Fibroblast of lung (primary cell): ENCODE results near the gene COL4A2. TPM values are rescaled to one million over a fixed set of nuclear protein-coding genes. Genes with fewer than 3 reads are reported as not detected.

Experiments
- DNase-seq, 2 donors: peaks; one replicate each; pipeline versions ENCODE4 v3.0.0 to v3.0.0-alpha.2; 2010; ENCODE audit warnings: low read depth in 2 of 2
- H2AFZ ChIP-seq: 2 replicates; pipeline ENCODE4 v1.5.1; 2012; ENCODE audit warnings: low read length, control low read depth, inconsistent platforms
- H3K27ac ChIP-seq: 2 replicates; pipeline ENCODE4 v1.5.1; 2011; ENCODE audit warnings: low read length, control low read depth; ENCODE audit not compliant: insufficient read depth
- H3K27me3 ChIP-seq: 2 replicates; pipeline ENCODE4 v1.5.1; 2011; ENCODE audit warnings: mild to moderate bottlenecking, low read length; ENCODE audit not compliant: control insufficient read depth, insufficient read depth
- H3K36me3 ChIP-seq: 2 replicates; pipeline ENCODE4 v1.5.1; 2011; ENCODE audit warnings: low read length; ENCODE audit not compliant: control insufficient read depth, insufficient read depth
- H3K4me1 ChIP-seq: 2 replicates; pipeline ENCODE4 v1.5.1; 2011; ENCODE audit warnings: low read length; ENCODE audit not compliant: control insufficient read depth, insufficient read depth; ENCODE audit errors: extremely low read depth
- H3K4me2 ChIP-seq: 2 replicates; pipeline ENCODE4 v1.5.1; 2011; ENCODE audit warnings: low read length, control low read depth; ENCODE audit not compliant: insufficient read depth; ENCODE audit errors: extremely low read depth
- H3K4me3 ChIP-seq, 4 experiments: fragments of 200-600 bp in 1 of 4; sonication (generic) in 1 of 4; replicated peaks in 1 of 4; 2 replicates each; pipeline ENCODE4 v1.5.1; 2011 to 2016; ENCODE audit warnings: low read length in 4 of 4, low read depth in 3 of 4, mild to moderate bottlenecking in 3 of 4, control low read depth in 2 of 4, inconsistent platforms in 1 of 4, mixed read lengths in 1 of 4; ENCODE audit not compliant: insufficient read depth in 1 of 4; ENCODE audit errors: control extremely low read depth in 1 of 4
- H3K79me2 ChIP-seq: 2 replicates; pipeline ENCODE4 v1.5.1; 2012; ENCODE audit warnings: mild to moderate bottlenecking, low read length, inconsistent platforms; ENCODE audit not compliant: control insufficient read depth, insufficient read depth
- H3K9ac ChIP-seq: 2 replicates; pipeline ENCODE4 v1.5.1; 2011; ENCODE audit warnings: mild to moderate bottlenecking, low read length, control low read depth; ENCODE audit not compliant: insufficient read depth
- H3K9me3 ChIP-seq: 2 replicates; pipeline ENCODE4 v1.5.1; 2012; ENCODE audit warnings: low read depth, low read length; ENCODE audit not compliant: control insufficient read depth, insufficient read depth
- H4K20me1 ChIP-seq: 2 replicates; pipeline ENCODE4 v1.5.1; 2011; ENCODE audit warnings: low read length; ENCODE audit not compliant: control insufficient read depth, insufficient read depth; ENCODE audit errors: extremely low read depth
- CTCF ChIP-seq, 2 donors: IDR thresholded peaks in 1 of 2; conservative IDR thresholded peaks in 1 of 2; 1 replicate in 1 of 2; 2 replicates in 1 of 2; pipeline ENCODE4 v1.5.1; 2011 to 2012; ENCODE audit warnings: low read length in 2 of 2, control low read depth in 1 of 2, inconsistent platforms in 1 of 2, low read depth in 1 of 2, mild to moderate bottlenecking in 1 of 2
- EZH2 ChIP-seq: IDR thresholded peaks from 2 replicates; pipeline ENCODE4 v1.5.1; 2012; ENCODE audit warnings: low read length, control low read depth, mild to moderate bottlenecking; ENCODE audit errors: missing control alignments
- polyA plus RNA-seq, 2 donors: library from polyadenylated mRNA; depleted of rRNA in 1 of 2; stranded (reverse) in 1 of 2; unstranded in 1 of 2; fragments of >200 nt; gene quantifications; 2 replicates each; pipeline ENCODE4 v1.2.1, GENCODE V29; 2011 to 2012; ENCODE audit warnings: missing spikeins in 1 of 2
- total RNA-seq: library from RNA; depleted of rRNA; stranded (reverse); fragments of >200 nt; gene quantifications from 2 replicates; pipeline ENCODE4 v1.2.1, GENCODE V29; 2014

The COL4A2 gene
- total and polyA plus RNA-seq, 2 donors (not counting 1 experiment from before 2014, with no cell fraction given): 93.1 to 463 TPM

GRCh38 chr13:110425444-110425780 lies 118.3 kb downstream of the COL4A2 start:
- no peak for TF ChIP-seq EZH2
- no peak for TF ChIP-seq CTCF (conservative IDR thresholded peaks at IDR 0.05 in 1 of 2, IDR thresholded peaks at IDR 0.05 in 1 of 2; ENCODE audit: low read depth in 1 of 2, low read length in 2 of 2)
- no peak overlapping the region for H3K4me3 ChIP-seq
- peak; percentile 40 to 90 for DNase-seq
- H2AFZ ChIP-seq: no peak overlapping the region
- no peaks in the 10 kb centered on the region for H4K20me1 ChIP-seq
- no peaks in the 10 kb centered on the region for H3K27me3 ChIP-seq
- no peaks in the 10 kb centered on the region for H3K9me3 ChIP-seq
- H3K27ac ChIP-seq: no peak overlapping the region
- peaks cover 3% of the 10 kb centered on the region for H3K36me3 ChIP-seq
- H3K4me1 ChIP-seq: peaks cover 25% of the 10 kb centered on the region
- no peak overlapping the region for H3K4me2 ChIP-seq
- no peaks in the 10 kb centered on the region for H3K79me2 ChIP-seq
- no peak overlapping the region for H3K9ac ChIP-seq

GRCh38 chr13:110426735-110427134 lies 119.7 kb downstream of the COL4A2 start:
- no peak overlapping the region for H2AFZ ChIP-seq
- no peak for TF ChIP-seq CTCF (conservative IDR thresholded peaks at IDR 0.05 in 1 of 2, IDR thresholded peaks at IDR 0.05 in 1 of 2; ENCODE audit: low read depth in 1 of 2, low read length in 2 of 2)
- TF ChIP-seq EZH2: no peak
- H3K27ac ChIP-seq: no peak overlapping the region
- no peak overlapping the region for H3K4me3 ChIP-seq
- no peak overlapping the region for H3K9ac ChIP-seq
- H3K4me2 ChIP-seq: no peak overlapping the region
- no peaks in the 10 kb centered on the region for H3K9me3 ChIP-seq
- H3K36me3 ChIP-seq: peaks cover 8% of the 10 kb centered on the region
- no peaks in the 10 kb centered on the region for H3K27me3 ChIP-seq
- no peak for DNase-seq
- H3K4me1 ChIP-seq: peaks cover 14% of the 10 kb centered on the region
- no peaks in the 10 kb centered on the region for H4K20me1 ChIP-seq
- no peaks in the 10 kb centered on the region for H3K79me2 ChIP-seq

- Histone ChIP-seq H3K4me2 (no peak overlapping the region), H3K4me3 (no peak overlapping the region), H3K27ac (no peak overlapping the region), H3K4me1 (peaks cover 14% of the 10 kb centered on the region), H3K9me3 (no peaks in the 10 kb centered on the region), H4K20me1 (no peaks in the 10 kb centered on the region), H2AFZ (no peak overlapping the region), H3K9ac (no peak overlapping the region), H3K27me3 (no peaks in the 10 kb centered on the region), H3K79me2 (no peaks in the 10 kb centered on the region), H3K36me3 (peaks cover 8% of the 10 kb centered on the region)
- no peak for TF ChIP-seq CTCF (conservative IDR thresholded peaks at IDR 0.05 in 1 of 2, IDR thresholded peaks at IDR 0.05 in 1 of 2; ENCODE audit: low read depth in 1 of 2, low read length in 2 of 2)
- no peak for TF ChIP-seq EZH2
- no peak for DNase-seq
Measured at GRCh38 chr13:110428313-110428712, 121.2 kb downstream of the COL4A2 start.
